ENCODE measurements around the gene RNF150.

RNF150 gene

GRCh38 chr4:141022111-141022695 lies 111.1 kb downstream of the RNF150 start:
- no peak overlapping the region for H3K27ac ChIP-seq
- no peak for TF ChIP-seq CTCF (IDR thresholded peaks at IDR 0.05)
- no peaks in the 10 kb centered on the region for H3K4me1 ChIP-seq (ENCODE audit: control insufficient read depth in 1 of 2, insufficient read depth in 1 of 2, low read depth in 1 of 2, low read length in 1 of 2)
- H3K27me3 ChIP-seq = no peaks in the 10 kb centered on the region
- no peaks in the 10 kb centered on the region for H3K36me3 ChIP-seq
- no peak overlapping the region for H3K4me3 ChIP-seq (ENCODE audit: low read depth in 1 of 2, low read length in 1 of 2)
- no peaks in the 10 kb centered on the region for H3K9me3 ChIP-seq

- H3K27me3 ChIP-seq = no peaks in the 10 kb centered on the region
- no peaks in the 10 kb centered on the region for H3K4me1 ChIP-seq (ENCODE audit: control insufficient read depth in 1 of 2, insufficient read depth in 1 of 2, low read depth in 1 of 2, low read length in 1 of 2)
- no peak overlapping the region for H3K27ac ChIP-seq
- no peaks in the 10 kb centered on the region for H3K36me3 ChIP-seq
- no peak overlapping the region for H3K4me3 ChIP-seq (ENCODE audit: low read depth in 1 of 2, low read length in 1 of 2)
- TF ChIP-seq CTCF (IDR thresholded peaks at IDR 0.05) = no peak
- no peaks in the 10 kb centered on the region for H3K9me3 ChIP-seq
Measured at GRCh38 chr4:141021397-141022110, 111.7 kb downstream of the RNF150 start.

GRCh38 chr4:141020801-141021261 lies 112.4 kb downstream of the RNF150 start:
- Histone ChIP-seq H3K27ac (no peak overlapping the region), H3K27me3 (no peaks in the 10 kb centered on the region), H3K4me3 (ENCODE audit: low read depth in 1 of 2, low read length in 1 of 2) (no peak overlapping the region), H3K4me1 (ENCODE audit: control insufficient read depth in 1 of 2, insufficient read depth in 1 of 2, low read depth in 1 of 2, low read length in 1 of 2) (no peaks in the 10 kb centered on the region), H3K9me3 (no peaks in the 10 kb centered on the region), H3K36me3 (no peaks in the 10 kb centered on the region)
- TF ChIP-seq CTCF (IDR thresholded peaks at IDR 0.05) = no peak

- Histone ChIP-seq H3K36me3 (no peaks in the 10 kb centered on the region), H3K27me3 (no peaks in the 10 kb centered on the region), H3K4me3 (ENCODE audit: low read depth in 1 of 2, low read length in 1 of 2) (no peak overlapping the region), H3K4me1 (ENCODE audit: control insufficient read depth in 1 of 2, insufficient read depth in 1 of 2, low read depth in 1 of 2, low read length in 1 of 2) (no peaks in the 10 kb centered on the region), H3K9me3 (no peaks in the 10 kb centered on the region), H3K27ac (no peak overlapping the region)
- TF ChIP-seq CTCF (IDR thresholded peaks at IDR 0.05) = no peak
Measured at GRCh38 chr4:141019768-141020167, 113.5 kb downstream of the RNF150 start.

- H3K27ac ChIP-seq = no peak overlapping the region
- no peaks in the 10 kb centered on the region for H3K36me3 ChIP-seq
- no peak overlapping the region for H3K4me3 ChIP-seq (ENCODE audit: low read depth in 1 of 2, low read length in 1 of 2)
- no peaks in the 10 kb centered on the region for H3K4me1 ChIP-seq (ENCODE audit: control insufficient read depth in 1 of 2, insufficient read depth in 1 of 2, low read depth in 1 of 2, low read length in 1 of 2)
- TF ChIP-seq CTCF (IDR thresholded peaks at IDR 0.05) = no peak
- H3K27me3 ChIP-seq = no peaks in the 10 kb centered on the region
- no peaks in the 10 kb centered on the region for H3K9me3 ChIP-seq
Measured at GRCh38 chr4:141016117-141016798, 117.0 kb downstream of the RNF150 start.
